ENCODE results near the gene PDE6C. TPM values are rescaled to one million over a fixed set of nuclear protein-coding genes. Genes with fewer than 3 reads are reported as not detected.

Gene PDE6C
- total and polyA plus RNA-seq, 2 donors (not counting 1 experiment from before 2014, with no cell fraction given) = not detected

DNA sequence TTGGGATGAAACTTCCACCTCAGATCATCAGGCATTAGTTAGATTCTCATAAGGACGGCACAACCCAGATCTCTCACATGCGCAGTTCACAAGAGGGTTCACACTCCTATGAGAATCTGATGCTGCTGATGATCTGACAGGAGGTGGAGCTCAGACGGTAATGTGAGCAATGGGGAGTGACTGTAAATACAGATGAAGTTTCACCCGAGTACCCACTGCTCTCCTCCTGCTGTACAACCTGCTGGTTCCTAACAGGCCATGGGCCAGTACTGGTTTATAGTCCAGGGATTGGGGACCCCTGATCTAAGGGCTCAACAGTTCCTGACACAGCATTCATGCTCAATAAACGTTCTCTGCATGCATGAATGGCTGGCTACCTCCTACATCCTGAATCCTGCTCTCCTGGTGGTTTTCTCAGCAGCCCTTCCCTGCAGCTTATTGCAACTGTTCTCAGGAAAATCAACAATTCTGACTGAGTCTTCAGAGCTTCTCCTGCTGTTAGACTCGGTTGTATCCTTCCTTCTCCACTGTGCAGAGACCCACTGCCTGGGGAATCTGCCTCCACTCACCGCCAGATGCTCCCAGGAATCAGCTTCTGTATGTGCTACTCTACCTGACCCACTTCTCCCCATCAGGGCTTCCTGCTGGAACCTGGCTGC is 17.4 kb downstream of the PDE6C start:
- Histone ChIP-seq H3K4me2 (ENCODE audit: extremely low read depth, insufficient read depth, low read length) (no peak overlapping the region), H3K4me3 (replicated peaks in 1 of 4; ENCODE audit: control extremely low read depth in 1 of 4, insufficient read depth in 1 of 4, low read depth in 3 of 4, low read length in 4 of 4) (no peak overlapping the region), H3K4me1 (ENCODE audit: control insufficient read depth, extremely low read depth, insufficient read depth, low read length) (no peaks in the 10 kb centered on the region), H3K36me3 (ENCODE audit: control insufficient read depth, insufficient read depth, low read length) (no peaks in the 10 kb centered on the region), H3K27me3 (ENCODE audit: control insufficient read depth, insufficient read depth, low read length) (peaks cover 2% of the 10 kb centered on the region), H3K79me2 (ENCODE audit: control insufficient read depth, insufficient read depth, low read length) (no peaks in the 10 kb centered on the region), H3K27ac (ENCODE audit: insufficient read depth, low read length) (no peak overlapping the region), H3K9me3 (ENCODE audit: control insufficient read depth, insufficient read depth, low read depth, low read length) (no peaks in the 10 kb centered on the region), H3K9ac (ENCODE audit: insufficient read depth, low read length) (no peak overlapping the region), H2AFZ (ENCODE audit: low read length) (no peak overlapping the region), H4K20me1 (ENCODE audit: control insufficient read depth, extremely low read depth, insufficient read depth, low read length) (no peaks in the 10 kb centered on the region)
- DNase-seq (ENCODE audit: low read depth in 2 of 2) = no peak
- TF ChIP-seq EZH2 (IDR thresholded peaks at IDR 0.05; ENCODE audit: low read length, missing control alignments) = no peak
- TF ChIP-seq, protein P1, sequence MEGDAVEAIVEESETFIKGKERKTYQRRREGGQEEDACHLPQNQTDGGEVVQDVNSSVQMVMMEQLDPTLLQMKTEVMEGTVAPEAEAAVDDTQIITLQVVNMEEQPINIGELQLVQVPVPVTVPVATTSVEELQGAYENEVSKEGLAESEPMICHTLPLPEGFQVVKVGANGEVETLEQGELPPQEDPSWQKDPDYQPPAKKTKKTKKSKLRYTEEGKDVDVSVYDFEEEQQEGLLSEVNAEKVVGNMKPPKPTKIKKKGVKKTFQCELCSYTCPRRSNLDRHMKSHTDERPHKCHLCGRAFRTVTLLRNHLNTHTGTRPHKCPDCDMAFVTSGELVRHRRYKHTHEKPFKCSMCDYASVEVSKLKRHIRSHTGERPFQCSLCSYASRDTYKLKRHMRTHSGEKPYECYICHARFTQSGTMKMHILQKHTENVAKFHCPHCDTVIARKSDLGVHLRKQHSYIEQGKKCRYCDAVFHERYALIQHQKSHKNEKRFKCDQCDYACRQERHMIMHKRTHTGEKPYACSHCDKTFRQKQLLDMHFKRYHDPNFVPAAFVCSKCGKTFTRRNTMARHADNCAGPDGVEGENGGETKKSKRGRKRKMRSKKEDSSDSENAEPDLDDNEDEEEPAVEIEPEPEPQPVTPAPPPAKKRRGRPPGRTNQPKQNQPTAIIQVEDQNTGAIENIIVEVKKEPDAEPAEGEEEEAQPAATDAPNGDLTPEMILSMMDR (conservative IDR thresholded peaks at IDR 0.05 in 1 of 2, IDR thresholded peaks at IDR 0.05 in 1 of 2; ENCODE audit: low read depth in 1 of 2, low read length in 2 of 2) = no peak

GRCh38 chr10:93630625-93631557 is 18.6 kb downstream of the PDE6C start:
- Histone ChIP-seq H3K4me2 (ENCODE audit: extremely low read depth, insufficient read depth, low read length) (no peak overlapping the region), H3K27ac (ENCODE audit: insufficient read depth, low read length) (no peak overlapping the region), H3K9me3 (ENCODE audit: control insufficient read depth, insufficient read depth, low read depth, low read length) (no peaks in the 10 kb centered on the region), H3K9ac (ENCODE audit: insufficient read depth, low read length) (no peak overlapping the region), H3K4me1 (ENCODE audit: control insufficient read depth, extremely low read depth, insufficient read depth, low read length) (no peaks in the 10 kb centered on the region), H3K4me3 (replicated peaks in 1 of 4; ENCODE audit: control extremely low read depth in 1 of 4, insufficient read depth in 1 of 4, low read depth in 3 of 4, low read length in 4 of 4) (no peak overlapping the region), H3K27me3 (ENCODE audit: control insufficient read depth, insufficient read depth, low read length) (no peaks in the 10 kb centered on the region), H2AFZ (ENCODE audit: low read length) (no peak overlapping the region), H3K36me3 (ENCODE audit: control insufficient read depth, insufficient read depth, low read length) (no peaks in the 10 kb centered on the region), H4K20me1 (ENCODE audit: control insufficient read depth, extremely low read depth, insufficient read depth, low read length) (no peaks in the 10 kb centered on the region), H3K79me2 (ENCODE audit: control insufficient read depth, insufficient read depth, low read length) (no peaks in the 10 kb centered on the region)
- no peak for DNase-seq (ENCODE audit: low read depth in 2 of 2)
- no peak for TF ChIP-seq EZH2 (IDR thresholded peaks at IDR 0.05; ENCODE audit: low read length, missing control alignments)
- TF ChIP-seq, protein P1 (conservative IDR thresholded peaks at IDR 0.05 in 1 of 2, IDR thresholded peaks at IDR 0.05 in 1 of 2; ENCODE audit: low read depth in 1 of 2, low read length in 2 of 2) = no peak

GRCh38 chr10:93639791-93640190 is 27.5 kb downstream of the PDE6C start:
- TF ChIP-seq, protein P1 (conservative IDR thresholded peaks at IDR 0.05 in 1 of 2, IDR thresholded peaks at IDR 0.05 in 1 of 2; ENCODE audit: low read depth in 1 of 2, low read length in 2 of 2) = no peak
- TF ChIP-seq EZH2 (IDR thresholded peaks at IDR 0.05; ENCODE audit: low read length, missing control alignments) = no peak
- DNase-seq (ENCODE audit: low read depth in 2 of 2) = no peak

More at GRCh38 chr10:93639791-93640190, 27.5 kb downstream of the PDE6C start:
- Histone ChIP-seq H4K20me1 (ENCODE audit: control insufficient read depth, extremely low read depth, insufficient read depth, low read length) (no peaks in the 10 kb centered on the region), H2AFZ (ENCODE audit: low read length) (no peak overlapping the region), H3K4me3 (replicated peaks in 1 of 4; ENCODE audit: control extremely low read depth in 1 of 4, insufficient read depth in 1 of 4, low read depth in 3 of 4, low read length in 4 of 4) (no peak overlapping the region), H3K9ac (ENCODE audit: insufficient read depth, low read length) (no peak overlapping the region), H3K9me3 (ENCODE audit: control insufficient read depth, insufficient read depth, low read depth, low read length) (no peaks in the 10 kb centered on the region), H3K4me2 (ENCODE audit: extremely low read depth, insufficient read depth, low read length) (no peak overlapping the region), H3K27me3 (ENCODE audit: control insufficient read depth, insufficient read depth, low read length) (no peaks in the 10 kb centered on the region), H3K36me3 (ENCODE audit: control insufficient read depth, insufficient read depth, low read length) (no peaks in the 10 kb centered on the region), H3K79me2 (ENCODE audit: control insufficient read depth, insufficient read depth, low read length) (no peaks in the 10 kb centered on the region), H3K4me1 (ENCODE audit: control insufficient read depth, extremely low read depth, insufficient read depth, low read length) (no peaks in the 10 kb centered on the region), H3K27ac (ENCODE audit: insufficient read depth, low read length) (no peak overlapping the region)
